Activated T-cell treated with anti-CD3 and anti-CD28 coated beads, Interleukin-2, amount 50 U/mL, for 24 hours (primary cell): ENCODE measurements around the gene CALM3.
A peak's percentile ranks its signal among the peaks of the same experiment; 100 is the strongest.

Source experiments
- DNase-seq: peaks from one replicate; pipeline ENCODE4 v3.0.0-alpha.2; 2020
- H3K27ac Mint-ChIP-seq: 2 replicates; pipeline ENCODE4 v1.8.0; 2020; ENCODE audit warnings: mild to moderate bottlenecking, mixed read lengths
- H3K27me3 Mint-ChIP-seq: 2 replicates; pipeline ENCODE4 v1.8.0; 2020; ENCODE audit warnings: mixed read lengths
- H3K36me3 Mint-ChIP-seq: 2 replicates; pipeline ENCODE4 v1.8.0; 2020; ENCODE audit warnings: low read depth, mixed read lengths
- H3K4me1 Mint-ChIP-seq: 2 replicates; pipeline ENCODE4 v1.8.0; 2020; ENCODE audit warnings: low read depth, mixed read lengths
- H3K4me3 Mint-ChIP-seq: 2 replicates; pipeline ENCODE4 v1.8.0; 2020; ENCODE audit warnings: mild to moderate bottlenecking, moderate library complexity, mixed read lengths
- H3K9me3 Mint-ChIP-seq: 2 replicates; pipeline ENCODE4 v1.8.0; 2020; ENCODE audit warnings: mixed read lengths

Gene CALM3

DNA sequence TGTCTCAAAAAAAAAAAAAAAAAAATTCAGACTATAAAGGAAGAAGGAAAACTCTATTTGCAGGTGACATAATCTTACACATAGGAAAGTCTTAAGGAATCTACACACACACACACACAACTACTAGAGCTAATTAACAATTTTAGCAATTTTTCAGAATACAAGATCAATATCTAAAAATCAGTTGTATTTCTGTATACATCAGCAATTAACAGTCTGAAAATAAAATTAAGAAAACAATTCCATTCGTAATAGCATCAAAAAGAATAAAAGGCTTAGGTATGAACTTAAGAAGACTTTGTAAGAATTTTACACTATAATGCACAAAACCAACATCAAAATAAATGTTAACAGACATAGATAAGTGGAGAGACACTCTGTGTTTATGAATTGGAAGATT lies 15.6 kb upstream of the CALM3 start:
- DNase-seq = no peak
- peaks cover 3% of the 10 kb centered on the region for H3K4me1 Mint-ChIP-seq
- no peak overlapping the region for H3K27ac Mint-ChIP-seq
- H3K9me3 Mint-ChIP-seq = no peaks in the 10 kb centered on the region
- no peaks in the 10 kb centered on the region for H3K27me3 Mint-ChIP-seq
- H3K4me3 Mint-ChIP-seq = no peak overlapping the region
- H3K36me3 Mint-ChIP-seq = no peaks in the 10 kb centered on the region

DNA sequence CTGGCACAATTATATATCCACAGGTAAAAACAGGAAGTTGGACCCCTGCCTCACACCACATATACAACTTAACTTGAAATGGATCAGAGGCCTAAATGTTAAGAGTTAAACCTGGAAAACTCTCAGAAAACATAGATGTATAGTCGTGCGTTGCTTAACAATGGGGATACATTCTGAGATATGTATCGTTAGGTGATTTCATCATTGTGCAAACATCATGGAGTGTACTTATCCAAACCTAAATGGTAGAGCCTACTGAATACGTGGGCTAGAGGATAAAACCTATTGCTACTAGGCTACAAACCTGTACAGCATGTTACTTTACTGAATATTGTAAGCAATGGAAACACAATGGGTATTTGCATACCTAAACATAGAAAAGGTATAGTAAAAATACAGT lies 14.8 kb upstream of the CALM3 start:
- Mint-ChIP-seq H3K4me3 (no peak overlapping the region), H3K27ac (no peak overlapping the region), H3K9me3 (no peaks in the 10 kb centered on the region), H3K27me3 (no peaks in the 10 kb centered on the region), H3K4me1 (peaks cover 3% of the 10 kb centered on the region), H3K36me3 (no peaks in the 10 kb centered on the region)
- no peak for DNase-seq

DNA sequence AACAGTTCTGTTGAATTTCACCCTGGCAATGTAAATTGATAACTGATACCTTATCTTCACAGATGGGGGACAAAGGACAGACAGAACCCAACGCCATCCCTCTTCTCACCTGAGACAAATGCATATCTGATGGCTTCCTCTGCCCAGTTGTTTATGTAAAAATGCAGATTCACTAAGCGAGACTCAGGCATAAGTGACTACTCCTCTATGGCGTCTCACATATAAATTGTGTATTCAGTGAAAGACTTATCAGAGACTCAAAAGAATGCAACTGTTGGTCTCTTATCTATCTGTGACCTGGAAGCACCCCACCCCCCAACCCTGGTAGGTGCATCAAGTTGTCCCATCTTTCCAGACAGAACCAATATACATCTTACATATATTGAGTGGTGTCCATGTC lies 13.3 kb upstream of the CALM3 start:
- Mint-ChIP-seq H3K4me1 (peaks cover 3% of the 10 kb centered on the region), H3K36me3 (no peaks in the 10 kb centered on the region), H3K27me3 (no peaks in the 10 kb centered on the region), H3K9me3 (no peaks in the 10 kb centered on the region), H3K27ac (no peak overlapping the region), H3K4me3 (no peak overlapping the region)
- no peak for DNase-seq

DNA sequence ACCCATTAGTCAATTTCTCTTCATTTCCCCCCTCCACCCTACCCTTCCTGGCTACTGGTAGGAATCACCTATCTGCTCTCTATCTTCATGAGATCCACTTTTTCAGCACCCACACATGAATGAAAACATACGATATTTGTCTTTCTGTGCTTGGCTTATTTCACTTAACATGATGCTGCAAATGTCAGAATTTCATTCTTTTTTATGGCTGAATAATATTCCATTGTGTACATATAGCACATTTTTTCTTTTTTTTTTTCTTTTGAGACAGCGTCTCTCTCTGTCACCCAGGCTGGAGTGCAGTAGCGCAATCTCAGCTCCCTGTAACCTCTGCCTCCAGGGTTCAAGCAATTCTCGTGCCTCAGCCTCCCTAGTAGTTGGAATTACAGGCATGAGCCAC lies 9.9 kb upstream of the CALM3 start:
- H3K27me3 Mint-ChIP-seq = no peaks in the 10 kb centered on the region
- DNase-seq = no peak
- H3K27ac Mint-ChIP-seq = no peak overlapping the region
- no peaks in the 10 kb centered on the region for H3K4me1 Mint-ChIP-seq
- H3K4me3 Mint-ChIP-seq = no peak overlapping the region
- H3K36me3 Mint-ChIP-seq = no peaks in the 10 kb centered on the region
- H3K9me3 Mint-ChIP-seq = no peaks in the 10 kb centered on the region

DNA sequence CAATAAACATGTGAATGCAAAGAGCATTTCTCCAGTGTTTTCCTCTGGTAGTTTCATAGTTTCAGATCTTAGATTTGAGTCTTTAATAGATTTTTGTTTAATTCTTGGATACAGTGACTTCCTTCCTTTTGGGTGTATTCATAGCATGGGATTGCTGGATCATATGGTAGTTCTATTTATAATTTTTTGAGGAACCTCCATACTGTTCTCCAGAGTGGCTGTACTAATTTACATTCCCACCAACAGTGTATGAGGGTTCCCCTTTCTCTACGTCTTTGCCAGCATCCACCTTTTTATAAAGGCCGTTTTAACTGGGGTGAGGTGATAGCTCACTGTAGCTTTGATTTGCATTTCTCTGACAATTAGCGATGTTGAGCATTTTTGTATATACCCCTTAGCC lies 9.3 kb upstream of the CALM3 start:
- H3K4me3 Mint-ChIP-seq = no peak overlapping the region
- H3K9me3 Mint-ChIP-seq = no peaks in the 10 kb centered on the region
- no peaks in the 10 kb centered on the region for H3K36me3 Mint-ChIP-seq
- DNase-seq = no peak
- H3K27ac Mint-ChIP-seq = no peak overlapping the region
- H3K4me1 Mint-ChIP-seq = no peaks in the 10 kb centered on the region
- no peaks in the 10 kb centered on the region for H3K27me3 Mint-ChIP-seq

GRCh38 chr19:46596008-46596407 lies 5.1 kb upstream of the CALM3 start:
- no peak overlapping the region for H3K27ac Mint-ChIP-seq
- H3K27me3 Mint-ChIP-seq = no peaks in the 10 kb centered on the region
- H3K36me3 Mint-ChIP-seq = no peaks in the 10 kb centered on the region
- H3K9me3 Mint-ChIP-seq = no peaks in the 10 kb centered on the region
- DNase-seq = no peak
- H3K4me3 Mint-ChIP-seq = no peak overlapping the region
- peaks cover 11% of the 10 kb centered on the region for H3K4me1 Mint-ChIP-seq

GRCh38 chr19:46598372-46598917 lies 2.7 kb upstream of the CALM3 start:
- H3K9me3 Mint-ChIP-seq = no peaks in the 10 kb centered on the region
- peaks cover 19% of the 10 kb centered on the region for H3K36me3 Mint-ChIP-seq
- no peaks in the 10 kb centered on the region for H3K27me3 Mint-ChIP-seq
- no peak overlapping the region for H3K27ac Mint-ChIP-seq
- H3K4me3 Mint-ChIP-seq = no peak overlapping the region
- no peak for DNase-seq
- peaks cover 20% of the 10 kb centered on the region for H3K4me1 Mint-ChIP-seq

DNA sequence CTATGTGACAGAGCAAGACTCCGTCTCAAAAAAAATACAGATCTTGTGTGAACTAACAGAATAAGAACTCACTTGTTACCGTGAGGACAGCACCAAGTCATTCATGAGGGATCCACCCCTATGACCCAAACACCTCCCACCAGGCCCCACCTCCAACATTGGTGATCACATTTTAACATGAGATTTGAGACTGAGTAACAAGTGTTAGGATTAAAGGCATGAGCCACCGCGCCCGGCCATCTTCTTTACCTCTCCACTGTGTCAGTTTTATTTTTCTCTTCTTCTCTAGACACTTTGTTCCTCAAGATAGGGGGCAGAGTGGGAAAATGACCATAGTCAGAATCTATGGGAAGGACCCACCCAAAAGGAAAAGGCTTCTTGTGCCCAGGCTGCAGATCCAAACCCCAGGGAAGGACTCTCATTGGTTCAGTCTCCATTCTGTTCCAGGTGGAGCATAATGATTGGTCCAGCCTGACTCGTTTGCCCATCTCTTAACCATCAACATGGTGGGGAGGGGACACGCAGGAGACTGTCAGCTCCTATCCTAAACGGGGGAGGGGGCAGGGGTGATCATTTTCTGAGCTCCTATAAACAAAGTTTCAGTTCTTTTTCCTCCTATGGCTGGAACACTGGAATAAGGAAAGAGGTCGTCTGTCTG lies 1.3 kb upstream of the CALM3 start:
- no peaks in the 10 kb centered on the region for H3K27me3 Mint-ChIP-seq
- peak overlapping the region; percentile 100 for H3K27ac Mint-ChIP-seq
- no peaks in the 10 kb centered on the region for H3K9me3 Mint-ChIP-seq
- H3K4me3 Mint-ChIP-seq = peak overlapping the region; percentile 98
- DNase-seq = no peak
- peaks cover 34% of the 10 kb centered on the region for H3K4me1 Mint-ChIP-seq
- H3K36me3 Mint-ChIP-seq = peaks cover 31% of the 10 kb centered on the region

GRCh38 chr19:46600384-46601317 lies 479 bp upstream of the CALM3 start:
- H3K4me1 Mint-ChIP-seq = peaks cover 35% of the 10 kb centered on the region
- peak overlapping the region; percentile 98 for H3K4me3 Mint-ChIP-seq
- peak; percentile 99 for DNase-seq
- peaks cover 39% of the 10 kb centered on the region for H3K36me3 Mint-ChIP-seq
- H3K9me3 Mint-ChIP-seq = no peaks in the 10 kb centered on the region
- no peaks in the 10 kb centered on the region for H3K27me3 Mint-ChIP-seq
- peak overlapping the region; percentile 100 for H3K27ac Mint-ChIP-seq

- peak; percentile 79 for DNase-seq
- H3K9me3 Mint-ChIP-seq = no peaks in the 10 kb centered on the region
- peak overlapping the region; percentile 100 for H3K27ac Mint-ChIP-seq
- H3K27me3 Mint-ChIP-seq = no peaks in the 10 kb centered on the region
- peaks cover 59% of the 10 kb centered on the region for H3K36me3 Mint-ChIP-seq
- H3K4me3 Mint-ChIP-seq = peak overlapping the region; percentile 98
- peaks cover 42% of the 10 kb centered on the region for H3K4me1 Mint-ChIP-seq
Observed at GRCh38 chr19:46602392-46603194, 1.5 kb downstream of the CALM3 start.

- Mint-ChIP-seq H3K27me3 (no peaks in the 10 kb centered on the region), H3K4me3 (peak overlapping the region; percentile 98), H3K4me1 (peaks cover 44% of the 10 kb centered on the region), H3K27ac (peak overlapping the region; percentile 100), H3K36me3 (peaks cover 65% of the 10 kb centered on the region), H3K9me3 (no peaks in the 10 kb centered on the region)
- peak; percentile 41 for DNase-seq
Observed at GRCh38 chr19:46603195-46603637, 2.1 kb downstream of the CALM3 start.

DNA sequence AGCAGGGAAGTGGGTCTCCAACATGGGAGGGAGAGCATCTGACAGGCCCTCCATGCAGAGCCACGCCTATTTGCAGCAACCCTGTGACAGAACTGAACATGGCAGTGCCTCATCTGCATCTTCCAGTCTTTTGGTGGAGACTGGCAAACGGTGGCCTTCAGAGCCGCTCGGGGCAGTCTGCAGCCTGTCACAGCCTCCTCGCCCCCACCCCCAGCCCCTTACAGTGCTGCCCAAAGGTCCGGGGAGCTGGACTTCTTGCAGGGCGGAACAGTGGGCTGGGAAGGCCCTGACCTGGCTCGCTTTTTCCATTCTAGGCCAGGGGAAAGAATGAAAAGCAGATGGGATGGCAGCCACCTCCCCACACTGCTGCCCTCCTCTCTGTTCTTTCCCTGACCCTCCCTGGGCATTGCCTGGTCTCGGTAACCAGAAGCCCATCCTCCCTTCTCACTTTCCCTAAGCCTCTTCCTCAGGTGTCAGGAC lies 2.7 kb downstream of the CALM3 start:
- no peaks in the 10 kb centered on the region for H3K9me3 Mint-ChIP-seq
- DNase-seq = peak; percentile 31
- H3K4me3 Mint-ChIP-seq = peak overlapping the region; percentile 98
- H3K36me3 Mint-ChIP-seq = peaks cover 71% of the 10 kb centered on the region
- peak overlapping the region; percentile 100 for H3K27ac Mint-ChIP-seq
- peaks cover 45% of the 10 kb centered on the region for H3K4me1 Mint-ChIP-seq
- no peaks in the 10 kb centered on the region for H3K27me3 Mint-ChIP-seq

DNA sequence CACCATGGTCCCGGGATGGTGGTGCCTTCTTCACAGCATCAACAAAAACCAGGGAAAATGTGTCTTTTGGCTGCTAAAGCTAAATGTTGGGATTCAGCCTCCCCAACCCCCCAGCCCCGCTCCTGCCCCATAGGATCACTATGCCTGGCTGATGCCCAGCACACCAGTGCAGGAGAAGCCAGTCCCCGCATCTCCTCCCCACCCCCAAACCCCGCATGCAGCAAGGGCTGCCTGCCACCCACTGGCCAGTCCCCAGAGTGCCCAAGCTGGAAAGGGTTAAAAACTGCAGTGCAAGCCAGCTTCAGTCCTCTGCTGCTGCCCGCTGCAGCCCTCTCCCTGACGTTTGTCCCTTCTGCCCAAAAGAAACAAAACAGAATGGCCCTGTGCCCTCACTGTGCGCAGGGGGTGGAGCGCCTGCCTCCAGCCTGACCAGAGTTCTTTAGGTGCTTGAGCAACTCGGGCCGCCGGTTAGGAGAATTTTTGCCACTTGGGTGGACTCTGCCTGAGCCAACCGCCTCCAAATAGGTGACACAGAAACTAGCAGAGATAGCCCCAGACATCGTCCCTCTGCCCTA lies 3.7 kb downstream of the CALM3 start:
- H3K27ac Mint-ChIP-seq = peak overlapping the region; percentile 37
- H3K36me3 Mint-ChIP-seq = peaks cover 81% of the 10 kb centered on the region
- peaks cover 51% of the 10 kb centered on the region for H3K4me1 Mint-ChIP-seq
- H3K27me3 Mint-ChIP-seq = no peaks in the 10 kb centered on the region
- peak; percentile 30 for DNase-seq
- H3K9me3 Mint-ChIP-seq = no peaks in the 10 kb centered on the region
- no peak overlapping the region for H3K4me3 Mint-ChIP-seq

DNA sequence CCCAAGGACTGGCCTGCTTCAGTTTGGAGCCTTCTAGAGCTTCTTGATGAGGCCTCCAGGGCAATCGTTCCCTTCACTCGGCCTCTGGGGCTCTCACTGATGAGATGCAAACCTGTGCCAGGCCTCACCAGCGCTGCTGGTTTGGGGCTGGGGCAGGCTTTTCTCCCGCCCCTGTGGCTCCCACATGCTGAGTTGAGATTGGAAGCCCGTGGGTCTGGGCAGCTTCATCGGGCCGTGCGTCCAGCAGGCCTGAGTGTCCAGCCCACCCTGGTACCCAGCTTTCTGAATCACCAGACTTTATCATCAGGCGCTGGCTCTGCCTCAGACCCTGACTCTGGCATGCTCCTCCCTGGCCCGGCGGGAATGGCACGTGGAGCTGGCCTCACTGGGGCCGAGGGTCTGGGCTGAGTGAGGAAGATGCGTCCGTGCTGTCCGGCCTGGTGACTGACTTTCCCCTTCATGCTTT lies 4.3 kb downstream of the CALM3 start:
- no peak overlapping the region for H3K4me3 Mint-ChIP-seq
- peak overlapping the region; percentile 61 for H3K27ac Mint-ChIP-seq
- peaks cover 85% of the 10 kb centered on the region for H3K36me3 Mint-ChIP-seq
- DNase-seq = no peak
- peaks cover 50% of the 10 kb centered on the region for H3K4me1 Mint-ChIP-seq
- no peaks in the 10 kb centered on the region for H3K27me3 Mint-ChIP-seq
- H3K9me3 Mint-ChIP-seq = no peaks in the 10 kb centered on the region
